Activated CD4-positive, alpha-beta T cell treated with anti-CD3 and anti-CD28 coated beads, Interleukin-2, amount 50 U/mL, for 16 hours (primary cell): ENCODE data around the gene KIAA0930.

ENCODE experiments used
- DNase-seq: peaks from one replicate; pipeline ENCODE4 v3.0.0-alpha.2; 2020

KIAA0930 gene

GRCh38 chr22:45212992-45213751, 27.5 kb downstream of the KIAA0930 start:
- DNase-seq: no peak

- DNase-seq: no peak
Measured at GRCh38 chr22:45212306-45212709, 28.4 kb downstream of the KIAA0930 start.

GRCh38 chr22:45211848-45212247, 28.8 kb downstream of the KIAA0930 start:
- no peak for DNase-seq

- no peak for DNase-seq
Measured at GRCh38 chr22:45211435-45211834, 29.3 kb downstream of the KIAA0930 start.

GRCh38 chr22:45210991-45211390, 29.7 kb downstream of the KIAA0930 start:
- DNase-seq: no peak

GRCh38 chr22:45210577-45210976, 30.1 kb downstream of the KIAA0930 start:
- no peak for DNase-seq

GRCh38 chr22:45210174-45210573, 30.5 kb downstream of the KIAA0930 start:
- DNase-seq: no peak

- no peak for DNase-seq
Measured at GRCh38 chr22:45208993-45209838, 31.5 kb downstream of the KIAA0930 start.

- no peak for DNase-seq
Measured at GRCh38 chr22:45208696-45208992, 32.0 kb downstream of the KIAA0930 start.

GRCh38 chr22:45207981-45208664, 32.6 kb downstream of the KIAA0930 start:
- no peak for DNase-seq

- no peak for DNase-seq
Measured at GRCh38 chr22:45207533-45207932, 33.2 kb downstream of the KIAA0930 start.

- DNase-seq: no peak
Measured at GRCh38 chr22:45206233-45206632, 34.5 kb downstream of the KIAA0930 start.

GRCh38 chr22:45205276-45205925, 35.3 kb downstream of the KIAA0930 start:
- no peak for DNase-seq

- DNase-seq: no peak
Measured at GRCh38 chr22:45204819-45205218, 35.9 kb downstream of the KIAA0930 start.

- no peak for DNase-seq
Measured at GRCh38 chr22:45204241-45204640, 36.5 kb downstream of the KIAA0930 start.

GRCh38 chr22:45203150-45203951, 37.3 kb downstream of the KIAA0930 start:
- DNase-seq: no peak

- DNase-seq: no peak
Measured at GRCh38 chr22:45202333-45203149, 38.2 kb downstream of the KIAA0930 start.

GRCh38 chr22:45201678-45202332, 38.9 kb downstream of the KIAA0930 start:
- DNase-seq: no peak

- no peak for DNase-seq
Measured at GRCh38 chr22:45200860-45201511, 39.7 kb downstream of the KIAA0930 start.

- no peak for DNase-seq
Measured at GRCh38 chr22:45200230-45200629, 40.5 kb downstream of the KIAA0930 start.
